ENCODE data around the gene WDR88.

DNA sequence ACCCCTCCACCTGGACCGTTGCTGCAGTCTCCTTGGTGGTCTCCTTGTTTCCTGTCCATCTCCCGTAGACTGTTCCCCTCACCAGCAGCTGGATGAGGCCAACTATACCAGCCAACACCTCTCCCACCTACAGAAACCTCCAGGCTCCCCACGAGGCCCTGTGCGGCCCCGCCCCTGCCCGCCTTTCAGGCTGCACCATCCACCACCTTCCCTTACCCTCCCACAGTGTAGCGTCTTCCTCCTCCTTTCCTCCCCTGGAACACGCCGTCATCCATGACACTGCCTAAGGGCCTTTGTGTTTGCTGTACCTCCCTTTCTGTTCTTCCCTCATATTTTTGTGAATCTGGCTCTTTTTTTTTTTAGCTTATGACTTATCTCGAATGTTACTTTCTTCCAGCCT, 23.8 kb upstream of the WDR88 start:
- TF ChIP-seq CTCF (conservative IDR thresholded peaks at IDR 0.05; ENCODE audit: low read depth in 2 of 2) (no peak), EZH2 (IDR thresholded peaks at IDR 0.05; ENCODE audit: low read depth, unreplicated experiment) (no peak)
